NK-92 (cell line): Measurements from ENCODE around the gene CDKL4.
"Not testable (repeated sequence)": the region's sequence is repeated elsewhere in the genome, so short reads cannot be mapped to it uniquely, and the experiment has no call there.

Experiments
- DNase-seq: peaks from one replicate; lab custom pipeline; 2025; ENCODE audit not compliant: unreplicated experiment; lab: John Stamatoyannopoulos, UW

The CDKL4 gene

DNA sequence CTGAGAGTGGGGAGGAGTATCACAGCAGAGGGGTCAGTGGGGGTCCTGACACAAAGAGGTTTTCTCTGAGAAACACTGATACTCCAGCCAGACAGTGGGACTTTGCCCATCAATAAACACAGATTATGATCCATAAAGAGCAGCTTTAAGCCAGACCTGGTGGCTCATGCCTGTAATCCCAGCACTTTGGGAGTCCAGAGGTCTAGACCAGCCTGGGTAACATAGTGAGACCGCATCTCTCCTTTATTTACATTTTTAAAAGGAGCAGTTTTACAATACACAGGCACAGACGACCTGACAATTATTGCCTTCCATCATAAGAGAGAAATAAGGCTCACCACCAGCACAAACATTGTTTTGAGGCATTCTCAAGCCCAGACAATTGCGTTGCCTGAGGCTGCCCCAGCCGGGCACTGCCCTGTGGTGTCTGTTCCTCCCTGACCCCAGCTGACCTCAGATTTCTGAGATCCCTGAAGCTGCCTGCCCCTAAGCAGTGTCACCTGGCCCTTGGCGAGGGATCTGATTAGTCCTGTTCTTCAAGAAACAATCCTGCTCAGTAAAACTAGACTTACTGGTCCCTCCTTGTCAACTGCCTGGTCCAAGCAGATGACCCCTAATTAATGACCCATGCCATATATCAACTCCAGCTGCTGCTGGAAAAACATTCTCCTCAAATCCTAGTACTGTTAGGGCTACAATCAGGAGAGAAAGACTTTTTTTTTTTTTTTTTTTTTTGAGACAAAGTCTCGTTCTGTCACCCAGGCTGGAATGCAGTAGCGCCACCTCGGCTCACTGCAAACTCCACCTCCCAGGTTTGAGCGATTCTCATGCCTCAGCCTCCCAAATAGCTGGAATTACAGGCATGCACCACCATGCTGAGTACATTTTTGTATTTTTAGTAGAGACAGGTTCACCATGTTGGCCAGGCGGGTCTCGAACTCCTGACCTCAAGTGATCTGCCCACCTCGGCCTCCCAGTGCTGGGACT lies 63.5 kb downstream of the CDKL4 start:
- DNase-seq: no peak

- no peak for DNase-seq
Observed at GRCh38 chr2:39178756-39179155, 65.0 kb downstream of the CDKL4 start.

- no peak for DNase-seq
Observed at GRCh38 chr2:39176997-39177396, 66.8 kb downstream of the CDKL4 start.

DNA sequence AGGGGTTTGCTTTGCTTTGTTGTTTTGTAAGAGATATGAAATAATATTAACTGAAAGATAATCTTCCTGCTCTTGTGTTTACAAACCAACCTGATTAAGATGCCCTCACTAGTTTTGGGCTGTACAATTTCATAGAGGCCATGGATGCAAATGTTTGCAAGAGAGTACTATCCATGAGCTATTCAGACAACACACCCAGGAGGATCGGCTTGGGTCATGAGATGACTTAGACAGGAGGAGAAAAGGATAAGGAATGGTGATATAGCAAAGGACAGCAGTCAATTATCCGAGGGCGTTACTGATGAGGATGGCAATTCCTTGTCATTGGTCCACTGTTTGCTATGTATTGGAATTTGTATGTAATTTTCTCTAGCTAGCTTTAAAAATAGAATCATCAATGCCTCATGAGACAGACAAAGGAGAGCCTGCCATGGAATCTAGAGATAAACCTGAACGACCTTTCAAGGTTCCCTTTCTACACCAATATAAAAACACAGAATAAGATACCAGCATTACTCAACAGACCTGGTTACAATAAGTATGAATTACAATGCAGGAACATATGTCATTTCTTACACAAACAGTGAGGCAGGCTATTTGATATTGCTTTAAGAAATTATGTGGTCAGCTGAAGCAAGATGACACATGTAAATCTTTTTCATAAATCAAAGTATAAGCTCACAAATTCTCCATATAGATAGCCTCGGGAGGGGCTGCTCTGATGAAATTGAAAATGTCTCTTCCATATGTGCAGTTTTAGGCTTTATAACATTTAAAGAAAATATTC lies 68.6 kb downstream of the CDKL4 start:
- DNase-seq: no peak

DNA sequence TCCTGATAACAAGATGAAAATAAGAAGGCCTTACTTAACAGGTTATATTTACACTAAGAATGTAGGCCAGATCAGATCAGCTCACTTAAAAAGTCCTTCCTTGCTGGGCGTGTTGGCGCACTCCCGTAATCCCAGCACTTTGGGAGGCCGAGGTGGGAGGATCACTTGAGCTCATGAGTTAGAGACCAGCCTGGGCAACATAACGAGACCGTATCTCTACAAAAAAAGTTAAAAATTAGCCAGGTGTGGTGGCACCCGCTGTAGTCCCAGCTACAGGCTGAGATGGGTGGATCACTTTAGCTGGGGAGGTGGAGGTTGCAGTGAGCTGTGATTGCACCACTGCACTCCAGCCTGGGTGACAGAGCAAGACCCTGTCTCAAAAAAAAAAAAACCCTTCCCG lies 69.7 kb downstream of the CDKL4 start:
- DNase-seq: no peak

- not testable (repeated sequence) for DNase-seq
Observed at GRCh38 chr2:39172047-39172706, 71.6 kb downstream of the CDKL4 start.

- DNase-seq: no peak
Observed at GRCh38 chr2:39171621-39172020, 72.1 kb downstream of the CDKL4 start.

GRCh38 chr2:39164089-39164488 lies 79.7 kb downstream of the CDKL4 start:
- no peak for DNase-seq

GRCh38 chr2:39160982-39161381 lies 82.8 kb downstream of the CDKL4 start:
- DNase-seq: no peak

GRCh38 chr2:39159283-39159682 lies 84.5 kb downstream of the CDKL4 start:
- DNase-seq: no peak

- no peak for DNase-seq
Observed at GRCh38 chr2:39158351-39158750, 85.4 kb downstream of the CDKL4 start.

GRCh38 chr2:39156846-39157245 lies 86.9 kb downstream of the CDKL4 start:
- DNase-seq: no peak

GRCh38 chr2:39156107-39156506 lies 87.7 kb downstream of the CDKL4 start:
- no peak for DNase-seq

GRCh38 chr2:39155573-39155972 lies 88.2 kb downstream of the CDKL4 start:
- DNase-seq: not testable (repeated sequence)

DNA sequence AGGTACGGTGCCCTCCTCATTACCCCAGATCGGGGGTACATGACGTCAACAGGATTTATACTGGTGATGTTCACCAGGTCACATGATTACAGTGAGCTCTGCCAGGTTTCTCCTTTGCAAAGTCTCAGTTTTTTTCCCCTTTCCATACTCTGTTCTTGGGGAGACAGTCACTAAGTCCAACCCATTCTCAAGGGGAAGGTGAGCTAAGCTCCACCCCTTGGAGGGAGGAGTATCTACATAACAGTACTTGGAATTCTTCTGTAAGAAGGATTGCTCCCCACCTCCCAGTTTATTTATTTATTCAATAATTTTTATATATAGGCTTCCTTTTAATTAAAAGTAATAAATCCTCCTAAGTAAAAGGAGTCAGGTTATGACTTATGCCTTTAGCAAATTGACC lies 88.8 kb downstream of the CDKL4 start:
- DNase-seq: no peak

DNA sequence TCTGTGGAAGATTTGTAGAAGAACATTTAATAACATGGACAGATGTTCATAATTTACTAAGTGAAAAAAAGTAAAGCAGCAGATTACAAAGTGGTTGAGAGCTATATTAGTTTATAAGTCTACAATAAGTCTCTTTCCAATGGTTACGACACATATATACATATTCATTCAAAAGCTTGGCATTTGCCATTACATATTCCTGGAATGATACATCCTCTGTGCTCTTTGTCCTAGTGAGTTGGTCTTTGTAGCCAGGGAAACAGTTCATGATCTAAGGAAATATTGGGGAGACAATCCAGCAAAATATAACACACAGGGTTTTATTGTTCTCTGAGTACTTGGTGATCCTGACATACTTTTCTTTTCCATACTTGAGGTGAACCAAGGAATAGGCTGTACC lies 90.5 kb downstream of the CDKL4 start:
- DNase-seq: no peak

DNA sequence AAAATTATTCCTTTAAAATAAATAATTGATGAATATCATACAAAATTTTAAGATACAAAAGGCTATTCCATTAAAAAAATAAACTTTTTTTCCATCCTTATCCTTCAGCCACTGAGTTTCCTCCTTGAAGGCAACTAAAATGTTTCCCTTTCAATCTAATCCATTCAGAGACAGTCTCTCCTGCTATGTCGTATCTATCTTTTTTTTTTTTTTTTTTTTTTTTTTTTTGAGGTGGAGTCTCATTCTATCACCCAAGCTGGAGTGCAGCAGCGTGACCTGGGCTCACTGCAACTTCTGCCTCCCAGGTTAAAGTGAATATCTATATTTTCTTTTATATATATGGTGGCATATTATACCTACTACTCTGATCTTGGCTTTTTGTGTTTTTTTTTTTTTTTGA lies 91.3 kb downstream of the CDKL4 start:
- no peak for DNase-seq

- DNase-seq: no peak
Observed at GRCh38 chr2:39150890-39151497, 92.8 kb downstream of the CDKL4 start.

DNA sequence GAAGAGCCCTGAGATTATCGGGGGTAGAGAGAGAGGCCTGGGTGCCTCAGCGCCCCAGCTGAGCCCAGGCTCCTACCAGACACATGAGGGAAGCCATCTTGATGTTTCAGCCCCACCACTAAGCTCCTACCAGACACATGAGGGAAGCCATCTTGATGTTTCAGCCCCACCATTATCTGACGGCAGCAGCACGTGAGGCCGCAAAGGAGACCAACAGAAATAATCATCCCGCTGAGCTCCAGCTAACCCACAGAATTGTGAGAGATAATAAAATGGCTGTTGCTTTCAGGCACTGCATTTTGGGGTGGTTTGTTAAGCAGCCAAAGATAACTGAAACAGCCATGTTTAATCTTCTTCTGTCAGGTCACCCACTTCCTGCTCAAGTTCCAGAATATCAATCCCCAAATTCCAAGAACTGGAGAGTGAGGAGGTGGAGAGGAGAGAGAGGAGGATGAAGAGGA lies 93.6 kb downstream of the CDKL4 start:
- no peak for DNase-seq

GRCh38 chr2:39146630-39147029 lies 97.1 kb downstream of the CDKL4 start:
- DNase-seq: no peak

DNA sequence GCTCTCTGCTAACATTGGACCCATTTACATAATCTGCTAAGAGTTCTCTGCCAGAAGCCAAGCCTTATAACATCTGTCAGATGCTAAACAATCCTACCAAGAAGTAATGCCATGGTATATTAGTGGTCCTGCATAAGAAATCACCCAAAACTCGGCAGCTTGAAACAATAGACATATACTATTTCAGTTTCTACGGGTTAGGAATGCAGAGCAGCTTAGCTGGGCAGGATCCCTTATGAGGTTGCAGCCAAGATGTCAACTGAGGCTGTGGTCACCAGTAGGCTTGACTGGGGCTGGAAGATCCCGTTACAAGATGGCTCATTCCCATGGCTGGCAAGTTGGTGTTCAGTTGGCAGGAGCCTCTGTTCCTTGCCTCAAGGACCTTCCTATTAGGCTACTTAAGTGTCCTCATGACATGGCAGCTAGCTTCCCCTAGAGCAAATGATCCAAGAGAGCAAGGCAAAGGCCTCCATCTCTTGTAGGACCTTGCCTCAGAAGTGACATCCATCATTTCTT lies 97.8 kb downstream of the CDKL4 start:
- DNase-seq: no peak
